Left ventricle myocardium inferior (tissue), 1 donor: ENCODE results near the gene TMEM245. TPM values are rescaled to one million over a fixed set of nuclear protein-coding genes. Genes with fewer than 3 reads are reported as not detected.
"Not testable (repeated sequence)": the region's sequence is repeated elsewhere in the genome, so short reads cannot be mapped to it uniquely, and the experiment has no call there.

Experiments
- DNase-seq: peaks from one replicate; pipeline ENCODE4 v3.0.0-alpha.2; 2020
- H3K27ac ChIP-seq: fragments of 200-600 bp; replicated peaks from 2 replicates; pipeline ENCODE4 v1.8.0; 2021
- H3K27me3 ChIP-seq: fragments of 200-600 bp; 2 replicates; pipeline ENCODE4 v1.8.0; 2021; ENCODE audit warnings: low read depth
- H3K36me3 ChIP-seq: fragments of 200-600 bp; 2 replicates; pipeline ENCODE4 v1.8.0; 2021
- H3K4me1 ChIP-seq: fragments of 200-600 bp; 2 replicates; pipeline ENCODE4 v1.8.0; 2021
- H3K4me3 ChIP-seq: fragments of 200-600 bp; 2 replicates; pipeline ENCODE4 v1.8.0; 2021; ENCODE audit warnings: mild to moderate bottlenecking, moderate library complexity
- H3K9me3 ChIP-seq: fragments of 200-600 bp; replicated peaks from 2 replicates; pipeline ENCODE4 v1.8.0; 2021
- intact Hi-C: fragments of 100-400 bp; cut with micrococcal nuclease; formaldehyde crosslinking; loops from one replicate; pipeline ENCODE4 v1.11.0; 2022
- total RNA-seq: library from RNA; stranded (reverse); fragmentation: NEBNext Ultra II Directional; extraction: Animal tissue kit (Norgen Biotek cat#: 25700); gene quantifications from one replicate; pipeline ENCODE4 v1.2.1, GENCODE V29; 2021
- TF ChIP-seq, protein P1 (sequence below): fragments of 200-600 bp; IDR thresholded peaks from 2 replicates; pipeline ENCODE4 v1.8.0; 2021; ENCODE audit warnings: antibody characterized with exemption, mild to moderate bottlenecking, borderline replicate concordance
- donor health status: DM: no; HTN: yes; CAD: no; lungs with severe emphysema.

The TMEM245 gene
- total RNA-seq, 1 donor from 2014 or later = 97.4 TPM

DNA sequence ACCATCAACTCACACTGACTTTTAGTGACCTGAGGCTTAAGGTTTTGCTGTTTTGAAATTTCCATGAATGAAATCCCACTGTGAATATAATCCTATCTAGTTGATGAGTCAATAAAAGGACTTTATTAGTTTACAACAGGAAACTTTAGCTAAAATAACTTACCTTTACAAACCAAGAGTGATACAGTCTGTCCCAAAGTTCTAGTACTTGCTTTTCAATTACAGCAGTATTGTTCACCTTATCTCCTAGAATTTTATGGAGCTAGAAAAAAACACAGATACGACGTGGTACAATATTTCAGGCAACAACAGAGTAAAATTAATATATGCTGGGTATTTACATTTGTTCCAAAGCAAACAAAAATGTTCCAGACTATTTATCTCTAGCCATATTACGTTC is 59.6 kb downstream of the TMEM245 start:
- TF ChIP-seq, protein P1, sequence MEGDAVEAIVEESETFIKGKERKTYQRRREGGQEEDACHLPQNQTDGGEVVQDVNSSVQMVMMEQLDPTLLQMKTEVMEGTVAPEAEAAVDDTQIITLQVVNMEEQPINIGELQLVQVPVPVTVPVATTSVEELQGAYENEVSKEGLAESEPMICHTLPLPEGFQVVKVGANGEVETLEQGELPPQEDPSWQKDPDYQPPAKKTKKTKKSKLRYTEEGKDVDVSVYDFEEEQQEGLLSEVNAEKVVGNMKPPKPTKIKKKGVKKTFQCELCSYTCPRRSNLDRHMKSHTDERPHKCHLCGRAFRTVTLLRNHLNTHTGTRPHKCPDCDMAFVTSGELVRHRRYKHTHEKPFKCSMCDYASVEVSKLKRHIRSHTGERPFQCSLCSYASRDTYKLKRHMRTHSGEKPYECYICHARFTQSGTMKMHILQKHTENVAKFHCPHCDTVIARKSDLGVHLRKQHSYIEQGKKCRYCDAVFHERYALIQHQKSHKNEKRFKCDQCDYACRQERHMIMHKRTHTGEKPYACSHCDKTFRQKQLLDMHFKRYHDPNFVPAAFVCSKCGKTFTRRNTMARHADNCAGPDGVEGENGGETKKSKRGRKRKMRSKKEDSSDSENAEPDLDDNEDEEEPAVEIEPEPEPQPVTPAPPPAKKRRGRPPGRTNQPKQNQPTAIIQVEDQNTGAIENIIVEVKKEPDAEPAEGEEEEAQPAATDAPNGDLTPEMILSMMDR = no peak
- Histone ChIP-seq H3K9me3 (no peaks in the 10 kb centered on the region), H3K27ac (no peak overlapping the region), H3K4me1 (no peaks in the 10 kb centered on the region), H3K4me3 (no peak overlapping the region), H3K36me3 (peaks cover 99% of the 10 kb centered on the region), H3K27me3 (no peaks in the 10 kb centered on the region)
- DNase-seq = no peak
- intact Hi-C loops = no loop called here

DNA sequence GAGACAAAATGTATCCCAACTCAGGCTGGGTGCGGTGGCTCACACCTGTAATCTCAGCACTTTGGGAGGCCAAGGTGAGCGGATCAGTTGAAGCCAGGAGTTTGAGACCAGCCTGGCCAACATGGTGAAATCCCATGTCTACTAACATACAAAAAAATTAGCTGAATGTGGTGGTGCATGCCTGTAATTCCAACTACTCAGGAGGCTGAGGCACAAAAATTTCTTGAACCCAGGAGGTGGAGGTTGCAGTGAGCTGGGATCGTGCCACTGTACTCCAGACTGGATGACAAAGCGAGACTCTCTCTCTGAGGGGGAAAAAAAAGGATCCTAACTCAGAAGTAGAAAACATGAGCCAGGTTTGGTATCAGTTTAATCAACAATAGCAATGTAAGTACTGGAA is 66.6 kb downstream of the TMEM245 start:
- H3K27ac ChIP-seq, H3K9me3 ChIP-seq, intact Hi-C loops, DNase-seq, H3K27me3 ChIP-seq, H3K4me3 ChIP-seq: not testable (repeated sequence)
- peaks cover 88% of the 10 kb centered on the region for H3K36me3 ChIP-seq
- peaks cover 31% of the 10 kb centered on the region for H3K4me1 ChIP-seq

DNA sequence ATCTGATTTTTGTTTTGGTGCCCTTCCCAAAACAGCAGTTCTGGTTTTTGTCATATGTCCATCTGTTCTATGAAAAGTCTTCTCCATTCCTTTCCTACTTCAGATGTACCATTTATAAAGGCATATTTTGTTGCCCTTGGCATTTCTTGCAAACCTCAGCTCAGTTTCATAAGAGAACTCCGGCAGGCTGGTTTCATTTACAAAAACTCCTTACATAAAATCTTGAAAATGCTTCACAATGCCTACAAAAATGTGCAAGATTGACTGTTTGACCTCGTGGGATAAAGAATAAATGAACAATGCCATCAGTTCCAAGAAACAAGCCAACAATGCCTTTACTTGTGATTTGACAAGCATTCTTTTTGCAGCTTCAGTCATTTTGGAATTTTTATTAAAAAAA is 67.3 kb downstream of the TMEM245 start:
- no peak for DNase-seq
- Histone ChIP-seq H3K9me3 (no peaks in the 10 kb centered on the region), H3K27me3 (no peaks in the 10 kb centered on the region), H3K4me1 (peaks cover 34% of the 10 kb centered on the region), H3K27ac (no peak overlapping the region), H3K36me3 (peaks cover 88% of the 10 kb centered on the region), H3K4me3 (no peak overlapping the region)
- TF ChIP-seq, protein P1 = no peak
- intact Hi-C loops = no loop called here

DNA sequence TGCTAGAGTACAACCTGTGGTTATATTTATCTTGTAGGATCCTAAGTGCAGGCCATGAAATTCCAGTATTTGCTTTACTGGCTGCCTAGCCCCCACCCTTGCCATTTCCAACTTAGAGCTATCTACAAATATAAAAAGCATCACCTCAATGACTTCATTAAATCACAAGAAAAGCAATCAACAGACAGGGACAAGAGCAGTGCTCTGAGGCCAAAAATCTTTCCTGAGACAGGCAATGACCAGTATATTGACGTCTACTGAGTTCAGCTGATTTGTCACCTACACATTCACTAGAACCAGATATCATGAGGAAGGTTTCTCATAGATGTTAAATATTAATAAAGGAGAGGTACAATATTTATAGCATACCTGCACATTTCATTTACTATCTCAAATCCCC is 68.0 kb downstream of the TMEM245 start:
- Histone ChIP-seq H3K4me1 (peaks cover 34% of the 10 kb centered on the region), H3K36me3 (peaks cover 88% of the 10 kb centered on the region), H3K27me3 (no peaks in the 10 kb centered on the region), H3K9me3 (no peaks in the 10 kb centered on the region), H3K27ac (peak overlapping the region; percentile 14), H3K4me3 (no peak overlapping the region)
- TF ChIP-seq, protein P1 = no peak
- intact Hi-C loops = no loop called here
- DNase-seq = no peak

DNA sequence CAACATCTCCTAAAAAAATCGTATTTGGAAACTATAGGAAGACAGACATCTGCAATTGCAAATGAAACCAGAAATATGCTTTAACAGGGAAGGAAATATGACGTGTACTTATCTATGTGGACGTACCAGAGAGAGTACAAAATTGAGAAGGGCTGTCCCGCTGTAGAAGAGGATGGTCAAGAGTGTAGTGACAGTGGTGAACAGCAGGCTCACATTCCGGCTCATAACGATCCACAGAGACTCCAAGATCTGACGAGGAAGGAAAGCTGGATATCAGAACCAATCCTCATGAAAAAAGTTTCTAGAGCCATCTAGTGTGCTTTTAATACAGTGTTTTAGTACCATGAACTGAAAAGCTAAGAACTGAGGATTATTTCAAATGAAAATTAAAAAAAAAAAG is 69.3 kb downstream of the TMEM245 start:
- Histone ChIP-seq H3K27ac (no peak overlapping the region), H3K9me3 (no peaks in the 10 kb centered on the region), H3K27me3 (no peaks in the 10 kb centered on the region), H3K36me3 (peaks cover 86% of the 10 kb centered on the region), H3K4me1 (peaks cover 34% of the 10 kb centered on the region), H3K4me3 (no peak overlapping the region)
- no peak for DNase-seq
- intact Hi-C loops = no loop called here
- TF ChIP-seq, protein P1 = no peak

DNA sequence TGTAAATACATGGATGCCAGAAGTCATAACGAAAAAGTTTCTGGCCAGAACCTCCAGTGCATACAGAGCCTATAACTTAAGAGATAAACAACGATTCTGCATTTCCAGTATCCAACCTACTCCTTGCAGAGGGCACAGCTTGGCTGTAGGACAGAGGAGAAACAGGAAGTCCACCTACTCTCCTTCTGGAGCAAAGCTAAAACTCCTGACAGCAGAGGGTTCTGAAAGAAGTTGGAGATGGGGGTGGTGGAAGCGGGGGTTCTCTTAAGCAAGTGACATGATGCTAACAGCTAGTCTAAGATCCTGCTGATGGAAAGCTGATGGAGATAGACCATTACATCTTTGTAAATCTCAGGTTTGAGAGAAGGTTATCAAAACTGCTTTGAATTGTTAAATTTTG is 70.9 kb downstream of the TMEM245 start:
- TF ChIP-seq, protein P1 = no peak
- peaks cover 30% of the 10 kb centered on the region for H3K4me1 ChIP-seq
- no peak overlapping the region for H3K27ac ChIP-seq
- no peaks in the 10 kb centered on the region for H3K27me3 ChIP-seq
- no peaks in the 10 kb centered on the region for H3K9me3 ChIP-seq
- intact Hi-C loops = no loop called here
- H3K4me3 ChIP-seq = no peak overlapping the region
- DNase-seq = no peak
- H3K36me3 ChIP-seq = peaks cover 86% of the 10 kb centered on the region
